Esophagus muscularis mucosa (tissue), 3 donors: ENCODE data around the gene SCLT1.

Experiments
- POLR2A ChIP-seq: fragments of 450-650 bp; IDR thresholded peaks from one replicate; pipeline ENCODE4 v1.6.1; 2017; ENCODE audit warnings: antibody characterized with exemption, moderate library complexity, mild to moderate bottlenecking, low read depth
- TF ChIP-seq, protein P1 (sequence below), 3 experiments: fragments of 200-600 bp in 2 of 3; fragments of 450-650 bp in 1 of 3; sonication (generic) in 2 of 3; IDR thresholded peaks; one replicate each; pipeline ENCODE4 v1.5.1; 2017 to 2019; ENCODE audit warnings: antibody characterized with exemption in 3 of 3, mild to moderate bottlenecking in 2 of 3, moderate library complexity in 1 of 3

DNA sequence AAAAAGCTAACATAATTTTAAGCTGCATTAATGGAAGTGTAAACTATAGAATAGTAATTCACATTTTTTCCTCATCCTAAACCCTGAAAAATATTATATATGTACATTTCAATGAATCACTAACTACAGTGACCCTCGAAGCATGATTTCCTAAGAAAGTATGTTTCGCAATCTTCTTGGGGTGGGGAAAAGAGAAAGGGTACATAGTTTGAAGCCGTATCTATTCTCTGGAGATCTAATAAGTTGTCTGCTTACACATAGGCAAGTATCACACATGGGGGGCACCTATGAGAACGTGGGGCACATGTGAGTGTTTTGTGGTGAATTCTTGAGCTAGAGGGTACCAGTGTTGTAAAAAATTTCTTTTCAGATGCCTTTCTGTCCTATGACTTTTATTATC lies 212.7 kb downstream of the SCLT1 start:
- TF ChIP-seq POLR2A: no peak
- TF ChIP-seq, protein P1, sequence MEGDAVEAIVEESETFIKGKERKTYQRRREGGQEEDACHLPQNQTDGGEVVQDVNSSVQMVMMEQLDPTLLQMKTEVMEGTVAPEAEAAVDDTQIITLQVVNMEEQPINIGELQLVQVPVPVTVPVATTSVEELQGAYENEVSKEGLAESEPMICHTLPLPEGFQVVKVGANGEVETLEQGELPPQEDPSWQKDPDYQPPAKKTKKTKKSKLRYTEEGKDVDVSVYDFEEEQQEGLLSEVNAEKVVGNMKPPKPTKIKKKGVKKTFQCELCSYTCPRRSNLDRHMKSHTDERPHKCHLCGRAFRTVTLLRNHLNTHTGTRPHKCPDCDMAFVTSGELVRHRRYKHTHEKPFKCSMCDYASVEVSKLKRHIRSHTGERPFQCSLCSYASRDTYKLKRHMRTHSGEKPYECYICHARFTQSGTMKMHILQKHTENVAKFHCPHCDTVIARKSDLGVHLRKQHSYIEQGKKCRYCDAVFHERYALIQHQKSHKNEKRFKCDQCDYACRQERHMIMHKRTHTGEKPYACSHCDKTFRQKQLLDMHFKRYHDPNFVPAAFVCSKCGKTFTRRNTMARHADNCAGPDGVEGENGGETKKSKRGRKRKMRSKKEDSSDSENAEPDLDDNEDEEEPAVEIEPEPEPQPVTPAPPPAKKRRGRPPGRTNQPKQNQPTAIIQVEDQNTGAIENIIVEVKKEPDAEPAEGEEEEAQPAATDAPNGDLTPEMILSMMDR (IDR thresholded peaks at IDR 0.05): no peak
